Measurements from ENCODE around the gene TRIML2.

DNA sequence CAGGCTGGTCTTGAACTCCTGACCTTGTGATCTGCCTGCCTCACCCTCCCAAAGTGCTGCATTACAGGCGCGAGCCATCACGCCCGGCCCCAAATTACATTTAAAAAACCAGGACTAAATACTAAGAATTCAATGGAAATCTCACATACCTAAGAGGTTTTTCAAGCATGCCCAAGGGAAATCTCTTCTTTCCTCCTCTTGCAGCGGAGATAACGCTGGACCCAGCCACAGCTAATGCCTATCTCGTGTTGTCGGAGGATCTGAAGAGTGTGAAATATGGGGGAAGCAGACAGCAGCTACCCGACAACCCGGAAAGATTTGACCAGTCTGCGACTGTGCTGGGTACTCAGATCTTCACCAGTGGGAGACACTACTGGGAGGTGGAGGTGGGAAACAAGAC, 37.2 kb upstream of the TRIML2 start:
- TF ChIP-seq, protein P1, sequence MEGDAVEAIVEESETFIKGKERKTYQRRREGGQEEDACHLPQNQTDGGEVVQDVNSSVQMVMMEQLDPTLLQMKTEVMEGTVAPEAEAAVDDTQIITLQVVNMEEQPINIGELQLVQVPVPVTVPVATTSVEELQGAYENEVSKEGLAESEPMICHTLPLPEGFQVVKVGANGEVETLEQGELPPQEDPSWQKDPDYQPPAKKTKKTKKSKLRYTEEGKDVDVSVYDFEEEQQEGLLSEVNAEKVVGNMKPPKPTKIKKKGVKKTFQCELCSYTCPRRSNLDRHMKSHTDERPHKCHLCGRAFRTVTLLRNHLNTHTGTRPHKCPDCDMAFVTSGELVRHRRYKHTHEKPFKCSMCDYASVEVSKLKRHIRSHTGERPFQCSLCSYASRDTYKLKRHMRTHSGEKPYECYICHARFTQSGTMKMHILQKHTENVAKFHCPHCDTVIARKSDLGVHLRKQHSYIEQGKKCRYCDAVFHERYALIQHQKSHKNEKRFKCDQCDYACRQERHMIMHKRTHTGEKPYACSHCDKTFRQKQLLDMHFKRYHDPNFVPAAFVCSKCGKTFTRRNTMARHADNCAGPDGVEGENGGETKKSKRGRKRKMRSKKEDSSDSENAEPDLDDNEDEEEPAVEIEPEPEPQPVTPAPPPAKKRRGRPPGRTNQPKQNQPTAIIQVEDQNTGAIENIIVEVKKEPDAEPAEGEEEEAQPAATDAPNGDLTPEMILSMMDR (IDR thresholded peaks at IDR 0.05; ENCODE audit: low read length): no peak
- TF ChIP-seq EZH2 (optimal IDR thresholded peaks at IDR 0.05; ENCODE audit: low read depth, low read length): no peak
- no peak for TF ChIP-seq EZH2phosphoT487 (IDR thresholded peaks at IDR 0.05; ENCODE audit: low read length)

Measured in MM.1S (cell line).